DND-41 (cell line): ENCODE measurements around the gene DNM3.

Source experiments
- EZH2 ChIP-seq: IDR thresholded peaks from 3 replicates; pipeline ENCODE4 v1.6.1; 2012; ENCODE audit warnings: borderline replicate concordance, low read depth, mild to moderate bottlenecking, moderate library complexity, low read length, inconsistent platforms; ENCODE audit not compliant: severe bottlenecking
- TF ChIP-seq, protein P1 (sequence below): IDR thresholded peaks from 2 replicates; pipeline ENCODE4 v1.5.1; 2012; ENCODE audit warnings: borderline replicate concordance, low read length, moderate library complexity, mild to moderate bottlenecking; ENCODE audit not compliant: poor library complexity, severe bottlenecking; ENCODE audit errors: extremely low read depth

DNA sequence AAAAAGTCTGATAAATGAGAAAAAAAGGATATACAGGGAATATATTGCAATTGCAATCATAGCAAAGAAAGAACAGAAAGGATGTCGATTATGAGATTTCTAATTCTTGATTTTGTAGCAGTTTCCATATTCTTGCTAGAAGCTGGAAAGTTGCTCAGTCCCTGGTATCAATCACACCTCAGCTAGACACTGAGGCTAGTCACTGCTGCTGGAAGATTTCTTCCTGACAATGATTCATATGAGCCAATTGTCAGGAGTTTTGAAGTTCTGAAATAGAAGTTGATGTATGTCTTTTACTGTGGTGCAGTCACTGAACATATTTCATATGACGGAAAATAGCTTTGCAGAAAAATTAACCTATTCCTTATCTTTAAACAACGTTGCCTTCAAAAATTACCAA is 370.8 kb downstream of the DNM3 start:
- TF ChIP-seq, protein P1, sequence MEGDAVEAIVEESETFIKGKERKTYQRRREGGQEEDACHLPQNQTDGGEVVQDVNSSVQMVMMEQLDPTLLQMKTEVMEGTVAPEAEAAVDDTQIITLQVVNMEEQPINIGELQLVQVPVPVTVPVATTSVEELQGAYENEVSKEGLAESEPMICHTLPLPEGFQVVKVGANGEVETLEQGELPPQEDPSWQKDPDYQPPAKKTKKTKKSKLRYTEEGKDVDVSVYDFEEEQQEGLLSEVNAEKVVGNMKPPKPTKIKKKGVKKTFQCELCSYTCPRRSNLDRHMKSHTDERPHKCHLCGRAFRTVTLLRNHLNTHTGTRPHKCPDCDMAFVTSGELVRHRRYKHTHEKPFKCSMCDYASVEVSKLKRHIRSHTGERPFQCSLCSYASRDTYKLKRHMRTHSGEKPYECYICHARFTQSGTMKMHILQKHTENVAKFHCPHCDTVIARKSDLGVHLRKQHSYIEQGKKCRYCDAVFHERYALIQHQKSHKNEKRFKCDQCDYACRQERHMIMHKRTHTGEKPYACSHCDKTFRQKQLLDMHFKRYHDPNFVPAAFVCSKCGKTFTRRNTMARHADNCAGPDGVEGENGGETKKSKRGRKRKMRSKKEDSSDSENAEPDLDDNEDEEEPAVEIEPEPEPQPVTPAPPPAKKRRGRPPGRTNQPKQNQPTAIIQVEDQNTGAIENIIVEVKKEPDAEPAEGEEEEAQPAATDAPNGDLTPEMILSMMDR, result no peak
- no peak for TF ChIP-seq EZH2
